Astrocyte of the spinal cord (primary cell): ENCODE results near the gene SEC14L2.

ENCODE experiments used
- DNase-seq: peaks from one replicate; pipeline ENCODE4 v3.0.0; 2011; ENCODE audit warnings: low read depth, low spot score
- H3K4me3 ChIP-seq: 2 replicates; pipeline ENCODE4 v1.5.1; 2011; ENCODE audit warnings: low read depth, mild to moderate bottlenecking, low read length, moderate library complexity
- CTCF ChIP-seq: IDR thresholded peaks from 2 replicates; pipeline ENCODE4 v1.5.1; 2012; ENCODE audit warnings: low read depth, mild to moderate bottlenecking, low read length, inconsistent platforms
- in situ Hi-C: cut with HindIII; loops from 2 replicates; pipeline ENCODE4 v1.10.0; 2017; ENCODE audit warnings: low sequenced_read_pairs

Gene SEC14L2

DNA sequence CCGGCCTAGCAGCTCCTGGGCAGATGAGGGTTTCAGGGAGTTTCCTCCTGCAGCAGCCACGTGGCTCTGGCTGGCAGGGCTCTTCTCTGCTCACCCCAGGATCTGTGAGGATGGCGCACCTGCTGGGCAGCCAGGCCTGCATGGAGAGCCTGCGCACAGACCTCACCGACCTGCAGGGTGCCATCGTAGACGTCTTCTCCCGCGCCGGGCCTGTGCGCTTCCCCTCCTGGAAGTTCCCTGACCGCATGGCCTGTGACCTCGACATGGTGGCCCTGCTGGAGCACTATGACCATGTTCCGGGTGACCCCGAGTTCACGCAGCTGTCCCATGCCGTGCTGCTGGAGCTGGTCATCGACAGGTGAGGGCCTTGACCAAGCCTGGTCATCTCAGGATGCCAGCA is 30.9 kb upstream of the SEC14L2 start:
- no peak overlapping the region for H3K4me3 ChIP-seq
- no peak for TF ChIP-seq CTCF
- in situ Hi-C loops = no loop called here
- no peak for DNase-seq

GRCh38 chr22:30368420-30368819 is 28.4 kb upstream of the SEC14L2 start:
- no peak overlapping the region for H3K4me3 ChIP-seq
- DNase-seq = no peak
- no peak for TF ChIP-seq CTCF
- in situ Hi-C loops = no loop called here

GRCh38 chr22:30370641-30371230 is 26.1 kb upstream of the SEC14L2 start:
- in situ Hi-C loops = no loop called here
- no peak for TF ChIP-seq CTCF
- no peak overlapping the region for H3K4me3 ChIP-seq
- DNase-seq = no peak

- DNase-seq = no peak
- in situ Hi-C loops = no loop called here
- H3K4me3 ChIP-seq = no peak overlapping the region
- no peak for TF ChIP-seq CTCF
These were observed 25.5 kb upstream of the SEC14L2 start for GRCh38 chr22:30371321-30371720.

GRCh38 chr22:30371981-30372380 is 24.8 kb upstream of the SEC14L2 start:
- H3K4me3 ChIP-seq = no peak overlapping the region
- no peak for TF ChIP-seq CTCF
- no peak for DNase-seq
- in situ Hi-C loops = no loop called here

- in situ Hi-C loops = no loop called here
- no peak for DNase-seq
- TF ChIP-seq CTCF = no peak
These were observed 23.9 kb upstream of the SEC14L2 start for GRCh38 chr22:30372915-30373314.

More at GRCh38 chr22:30372915-30373314, 23.9 kb upstream of the SEC14L2 start:
- H3K4me3 ChIP-seq = no peak overlapping the region
